GM12865 (cell line): ENCODE measurements around the gene PLA2R1.

ENCODE experiments used
- DNase-seq: peaks from one replicate; pipeline ENCODE4 v3.0.0; 2010; ENCODE audit warnings: low read depth
- H3K4me3 ChIP-seq: 2 replicates; pipeline ENCODE4 v1.5.1; 2011; ENCODE audit warnings: mild to moderate bottlenecking, low read depth, low read length, control low read depth
- TF ChIP-seq, protein P1 (sequence below): IDR thresholded peaks from 2 replicates; pipeline ENCODE4 v1.5.1; 2011; ENCODE audit warnings: low read length, control low read depth, low read depth, inconsistent platforms; ENCODE audit not compliant: insufficient read depth; ENCODE audit errors: missing control alignments

The PLA2R1 gene

DNA sequence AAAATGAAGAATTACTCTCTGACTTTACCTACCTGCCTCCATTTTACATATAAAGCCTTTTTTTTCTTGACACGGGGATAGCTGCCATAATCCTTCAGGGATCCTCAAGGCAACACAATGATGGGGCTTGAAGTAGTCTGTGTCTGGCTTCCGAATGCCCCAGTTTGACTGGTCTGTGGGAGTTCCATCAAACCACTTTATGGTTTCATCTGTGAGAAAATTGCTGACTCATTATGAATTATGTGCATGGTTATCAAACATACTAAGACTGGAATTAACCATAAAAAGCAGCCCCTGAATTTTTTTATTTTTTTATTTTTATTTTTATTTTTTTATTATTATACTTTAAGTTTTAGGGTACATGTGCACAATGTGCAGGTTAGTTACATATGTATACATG is 117.5 kb downstream of the PLA2R1 start:
- H3K4me3 ChIP-seq = no peak overlapping the region
- TF ChIP-seq, protein P1, sequence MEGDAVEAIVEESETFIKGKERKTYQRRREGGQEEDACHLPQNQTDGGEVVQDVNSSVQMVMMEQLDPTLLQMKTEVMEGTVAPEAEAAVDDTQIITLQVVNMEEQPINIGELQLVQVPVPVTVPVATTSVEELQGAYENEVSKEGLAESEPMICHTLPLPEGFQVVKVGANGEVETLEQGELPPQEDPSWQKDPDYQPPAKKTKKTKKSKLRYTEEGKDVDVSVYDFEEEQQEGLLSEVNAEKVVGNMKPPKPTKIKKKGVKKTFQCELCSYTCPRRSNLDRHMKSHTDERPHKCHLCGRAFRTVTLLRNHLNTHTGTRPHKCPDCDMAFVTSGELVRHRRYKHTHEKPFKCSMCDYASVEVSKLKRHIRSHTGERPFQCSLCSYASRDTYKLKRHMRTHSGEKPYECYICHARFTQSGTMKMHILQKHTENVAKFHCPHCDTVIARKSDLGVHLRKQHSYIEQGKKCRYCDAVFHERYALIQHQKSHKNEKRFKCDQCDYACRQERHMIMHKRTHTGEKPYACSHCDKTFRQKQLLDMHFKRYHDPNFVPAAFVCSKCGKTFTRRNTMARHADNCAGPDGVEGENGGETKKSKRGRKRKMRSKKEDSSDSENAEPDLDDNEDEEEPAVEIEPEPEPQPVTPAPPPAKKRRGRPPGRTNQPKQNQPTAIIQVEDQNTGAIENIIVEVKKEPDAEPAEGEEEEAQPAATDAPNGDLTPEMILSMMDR = no peak
- DNase-seq = no peak

GRCh38 chr2:159942146-159942545 is 120.3 kb downstream of the PLA2R1 start:
- DNase-seq = no peak
- TF ChIP-seq, protein P1 = no peak
- no peak overlapping the region for H3K4me3 ChIP-seq

DNA sequence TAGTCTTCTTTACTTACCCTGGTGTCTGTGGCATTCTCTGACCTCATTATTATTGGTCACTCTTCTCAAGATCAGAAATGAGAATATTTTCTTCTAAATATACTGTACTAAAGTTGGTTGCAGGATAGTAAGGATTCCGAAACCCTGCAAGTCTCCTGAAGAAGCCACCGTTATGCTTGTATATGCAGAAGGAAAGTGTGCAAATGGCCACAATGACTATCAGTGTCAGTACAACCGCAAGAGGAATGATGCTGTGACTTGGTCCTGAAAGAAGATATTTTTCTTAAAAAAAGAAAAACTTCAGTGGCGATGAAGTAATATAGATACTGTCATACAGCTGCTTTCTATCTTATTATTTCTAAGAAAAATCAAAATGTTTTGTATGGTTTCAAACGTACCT is 120.7 kb downstream of the PLA2R1 start:
- DNase-seq = no peak
- TF ChIP-seq, protein P1 = no peak
- no peak overlapping the region for H3K4me3 ChIP-seq

- TF ChIP-seq, protein P1 = peak; percentile 38
- DNase-seq = peak; percentile 60
- no peak overlapping the region for H3K4me3 ChIP-seq
These were observed 122.5 kb downstream of the PLA2R1 start for GRCh38 chr2:159939946-159940345.

- TF ChIP-seq, protein P1 = no peak
- H3K4me3 ChIP-seq = no peak overlapping the region
- no peak for DNase-seq
These were observed 124.0 kb downstream of the PLA2R1 start for GRCh38 chr2:159938395-159938794.

GRCh38 chr2:159936471-159936870 is 125.9 kb downstream of the PLA2R1 start:
- no peak for DNase-seq
- TF ChIP-seq, protein P1 = no peak
- H3K4me3 ChIP-seq = no peak overlapping the region

DNA sequence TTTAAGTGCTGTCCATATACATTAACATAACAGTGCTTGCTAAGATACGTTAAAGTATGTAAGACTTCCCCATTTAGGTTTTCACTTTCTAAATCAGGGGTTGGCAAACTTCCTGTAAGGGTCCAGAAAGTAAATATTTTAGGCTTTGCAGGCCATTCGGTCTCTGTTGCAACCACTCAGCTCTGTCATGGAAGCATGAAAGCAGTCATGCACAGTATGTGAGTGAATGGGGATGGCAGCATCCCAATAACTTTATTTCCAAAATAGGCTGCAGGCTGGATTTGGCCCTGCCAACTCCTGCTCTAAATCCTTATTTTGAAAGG is 128.7 kb downstream of the PLA2R1 start:
- H3K4me3 ChIP-seq = peak overlapping the region; percentile 25
- TF ChIP-seq, protein P1 = no peak
- DNase-seq = peak; percentile 80
